Suprapubic skin (tissue), 4 donors: ENCODE data around the gene GNA15. TPM values are rescaled to one million over a fixed set of nuclear protein-coding genes. Genes with fewer than 3 reads are reported as not detected.
A peak's percentile ranks its signal among the peaks of the same experiment; 100 is the strongest.

Experiments used
- DNase-seq, 2 donors: peaks; one replicate each; pipeline ENCODE4 v3.0.0-alpha.2; 2019; ENCODE audit warnings: low spot score in 2 of 2
- H3K27ac ChIP-seq: fragments of 200-600 bp; sonication (generic); one replicate; pipeline ENCODE4 v1.5.1; 2019
- H3K27me3 ChIP-seq: fragments of 200-600 bp; sonication (generic); one replicate; pipeline ENCODE4 v1.5.1; 2019
- H3K36me3 ChIP-seq: fragments of 200-600 bp; sonication (generic); one replicate; pipeline ENCODE4 v1.5.1; 2019
- H3K4me1 ChIP-seq: fragments of 200-600 bp; sonication (generic); one replicate; pipeline ENCODE4 v1.5.1; 2019
- H3K4me3 ChIP-seq: fragments of 200-600 bp; sonication (generic); one replicate; pipeline ENCODE4 v1.5.1; 2019; ENCODE audit warnings: mild to moderate bottlenecking
- H3K9me3 ChIP-seq: fragments of 200-600 bp; sonication (generic); one replicate; pipeline ENCODE4 v1.5.1; 2019
- CTCF ChIP-seq, 2 donors: fragments of 200-600 bp in 1 of 2; fragments of 450-650 bp in 1 of 2; sonication (generic) in 1 of 2; IDR thresholded peaks; one replicate each; pipeline ENCODE4 v1.5.1; 2016 to 2019; ENCODE audit warnings: antibody characterized with exemption in 2 of 2, mild to moderate bottlenecking in 1 of 2, moderate library complexity in 1 of 2
- EP300 ChIP-seq: sonication (generic); formaldehyde crosslinking; IDR thresholded peaks from one replicate; pipeline ENCODE4 v1.6.1; 2017; ENCODE audit warnings: antibody characterized with exemption
- POLR2A ChIP-seq, 2 donors: fragments of 450-650 bp; IDR thresholded peaks; one replicate each; pipeline ENCODE4 v1.6.1; 2017; ENCODE audit warnings: antibody characterized with exemption in 2 of 2, mild to moderate bottlenecking in 2 of 2, moderate library complexity in 2 of 2
- POLR2AphosphoS5 ChIP-seq, 3 donors: sonication (generic); formaldehyde crosslinking; IDR thresholded peaks; one replicate each; pipeline ENCODE4 v1.6.1; 2017; ENCODE audit warnings: antibody characterized with exemption in 3 of 3
- WGBS: methylation state at CpG from one replicate; pipeline ENCODE4 v1.1.5; 2018; 5-methylcytosine and 5-hydroxymethylcytosine counted together
- total RNA-seq, 4 donors: library from RNA; depleted of rRNA; stranded (reverse); fragments of >200 nt; gene quantifications; one replicate each; pipeline ENCODE4 v1.1.0, GENCODE V29; 2016

GNA15 gene
- total RNA-seq, 4 donors from 2014 or later = 29.9 to 117 (median 85.0) TPM

- no peaks in the 10 kb centered on the region for H3K9me3 ChIP-seq
- 75% methylated on average over 20 of the region's 29 CpGs for WGBS
- H3K36me3 ChIP-seq = peaks cover 49% of the 10 kb centered on the region
- no peak overlapping the region for H3K4me3 ChIP-seq
- peak in 1 of 2 donors; percentile 48 for DNase-seq
- no peaks in the 10 kb centered on the region for H3K27me3 ChIP-seq
- H3K4me1 ChIP-seq = no peaks in the 10 kb centered on the region
- no peak overlapping the region for H3K27ac ChIP-seq
- TF ChIP-seq EP300 (no peak), POLR2A (IDR thresholded peaks at IDR 0.05) (no peak), POLR2AphosphoS5 (IDR thresholded peaks at IDR 0.05) (no peak), CTCF (IDR thresholded peaks at IDR 0.05) (no peak)
Measured at GRCh38 chr19:3123088-3123721, 12.6 kb upstream of the GNA15 start.

GRCh38 chr19:3123956-3124355 is 11.9 kb upstream of the GNA15 start:
- no peak overlapping the region for H3K27ac ChIP-seq

GRCh38 chr19:3124630-3125029 is 11.2 kb upstream of the GNA15 start:
- Histone ChIP-seq H3K4me3 (no peak overlapping the region), H3K4me1 (no peaks in the 10 kb centered on the region), H3K9me3 (no peaks in the 10 kb centered on the region), H3K27me3 (no peaks in the 10 kb centered on the region), H3K36me3 (peaks cover 35% of the 10 kb centered on the region), H3K27ac (no peak overlapping the region)
- WGBS = 72% methylated on average over 16 of the region's 16 CpGs
- TF ChIP-seq POLR2AphosphoS5 (IDR thresholded peaks at IDR 0.05) = no peak
- no peak for TF ChIP-seq POLR2A (IDR thresholded peaks at IDR 0.05)
- TF ChIP-seq CTCF (IDR thresholded peaks at IDR 0.05) = no peak
- TF ChIP-seq EP300 = no peak
- DNase-seq = no peak

More at GRCh38 chr19:3123956-3124355, 11.9 kb upstream of the GNA15 start:
- peaks cover 42% of the 10 kb centered on the region for H3K36me3 ChIP-seq
- TF ChIP-seq CTCF (IDR thresholded peaks at IDR 0.05) = no peak
- no peak for TF ChIP-seq POLR2AphosphoS5 (IDR thresholded peaks at IDR 0.05)
- no peak for TF ChIP-seq EP300
- no peak for TF ChIP-seq POLR2A (IDR thresholded peaks at IDR 0.05)
- peak in 1 of 2 donors; percentile 53 for DNase-seq
- H3K27me3 ChIP-seq = no peaks in the 10 kb centered on the region
- no peak overlapping the region for H3K4me3 ChIP-seq
- no peaks in the 10 kb centered on the region for H3K9me3 ChIP-seq
- WGBS = 57% methylated on average over 8 of the region's 8 CpGs
- H3K4me1 ChIP-seq = no peaks in the 10 kb centered on the region

- WGBS = 32% methylated on average over 14 of the region's 14 CpGs
Measured at GRCh38 chr19:3125900-3126524, 9.8 kb upstream of the GNA15 start.

More at GRCh38 chr19:3125900-3126524, 9.8 kb upstream of the GNA15 start:
- peak in 1 of 2 donors; percentile 73 for DNase-seq
- no peak overlapping the region for H3K27ac ChIP-seq
- H3K4me3 ChIP-seq = no peak overlapping the region
- no peaks in the 10 kb centered on the region for H3K9me3 ChIP-seq
- peaks cover 21% of the 10 kb centered on the region for H3K36me3 ChIP-seq
- no peaks in the 10 kb centered on the region for H3K4me1 ChIP-seq
- TF ChIP-seq CTCF (IDR thresholded peaks at IDR 0.05) = peak; percentile 30 to 71
- no peak for TF ChIP-seq EP300
- H3K27me3 ChIP-seq = no peaks in the 10 kb centered on the region
